GM13976 (cell line): ENCODE results near the gene SLC26A2.
A peak's percentile ranks its signal among the peaks of the same experiment; 100 is the strongest.

ENCODE experiments used
- DNase-seq: peaks from one replicate; pipeline ENCODE4 v3.0.0; 2012; ENCODE audit warnings: low spot score
- CTCF ChIP-seq: IDR thresholded peaks from 2 replicates; pipeline ENCODE4 v1.5.1; 2012; ENCODE audit warnings: borderline replicate concordance, mild to moderate bottlenecking; ENCODE audit not compliant: insufficient read depth; ENCODE audit errors: extremely low read depth, missing control alignments, control extremely low read depth
- in situ Hi-C: fragments of 300-500 bp; cut with MboI; formaldehyde crosslinking; loops from one replicate; pipeline ENCODE4 v1.12.0; 2022; ENCODE audit warnings: low sequenced_read_pairs, mixed read lengths, inconsistent platforms; ENCODE audit not compliant: unreplicated experiment

SLC26A2 gene

DNA sequence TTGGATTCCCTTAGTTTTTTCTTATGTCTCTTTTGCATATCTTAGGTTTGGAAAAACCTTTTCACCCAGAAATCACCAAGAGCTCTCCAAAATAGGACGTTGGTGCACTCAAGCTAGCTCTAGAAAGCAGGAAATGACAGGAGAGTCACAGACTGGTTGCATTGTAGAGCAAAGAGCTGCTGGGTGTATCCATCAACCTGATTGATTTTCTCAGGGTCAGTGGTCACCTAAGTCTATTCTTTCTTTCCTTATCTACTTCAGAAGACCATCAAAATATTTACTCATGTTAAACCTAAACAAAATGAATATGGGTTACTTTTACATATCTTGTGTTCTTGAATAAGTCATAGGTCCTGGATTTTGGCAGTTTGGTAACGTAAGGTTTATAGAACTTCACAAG, 14.9 kb downstream of the SLC26A2 start:
- in situ Hi-C loops, result loop anchor here (10.0 kb wide), 1 partner anchor 121 kb away; no protein-coding TSS in a partner anchor
- TF ChIP-seq CTCF, result no peak
- DNase-seq, result no peak

- in situ Hi-C loops, result loop anchor here (10.0 kb wide), 1 partner anchor 125 kb away; no protein-coding TSS in a partner anchor
- no peak for DNase-seq
- no peak for TF ChIP-seq CTCF
Measured at GRCh38 chr5:149979896-149980295, 19.3 kb downstream of the SLC26A2 start.

DNA sequence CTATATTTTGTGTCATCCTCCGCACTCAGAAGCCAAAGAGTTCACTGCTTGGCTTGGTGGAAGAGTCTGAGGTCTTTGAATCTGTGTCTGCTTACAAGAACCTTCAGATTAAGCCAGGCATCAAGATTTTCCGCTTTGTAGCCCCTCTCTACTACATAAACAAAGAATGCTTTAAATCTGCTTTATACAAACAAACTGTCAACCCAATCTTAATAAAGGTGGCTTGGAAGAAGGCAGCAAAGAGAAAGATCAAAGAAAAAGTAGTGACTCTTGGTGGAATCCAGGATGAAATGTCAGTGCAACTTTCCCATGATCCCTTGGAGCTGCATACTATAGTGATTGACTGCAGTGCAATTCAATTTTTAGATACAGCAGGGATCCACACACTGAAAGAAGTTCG, 20.6 kb downstream of the SLC26A2 start:
- DNase-seq, result no peak
- no peak for TF ChIP-seq CTCF
- in situ Hi-C loops, result no loop called here

GRCh38 chr5:149982505-149982904, 21.9 kb downstream of the SLC26A2 start:
- no peak for TF ChIP-seq CTCF
- DNase-seq, result no peak
- in situ Hi-C loops, result no loop called here

DNA sequence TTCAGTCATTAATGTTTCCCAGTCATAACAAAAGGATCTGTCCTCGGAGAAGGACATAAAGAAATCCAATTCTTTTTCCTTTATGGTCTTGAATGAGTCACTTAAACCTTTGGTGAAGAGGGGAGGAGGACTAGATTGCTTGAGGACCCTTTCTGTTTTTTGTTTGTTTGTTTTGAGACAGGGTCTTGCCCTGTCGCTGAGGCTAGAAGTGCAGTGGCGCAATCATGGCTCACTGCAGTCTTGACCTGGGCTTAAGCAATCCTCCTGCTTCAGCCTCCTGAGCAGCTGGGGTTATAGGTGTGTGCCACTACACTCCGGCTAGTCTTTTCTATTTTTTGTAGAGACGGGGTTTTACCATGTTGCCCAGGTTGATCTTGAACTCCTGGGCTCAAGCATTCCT, 27.6 kb downstream of the SLC26A2 start:
- no peak for DNase-seq
- no peak for TF ChIP-seq CTCF
- in situ Hi-C loops, result no loop called here

DNA sequence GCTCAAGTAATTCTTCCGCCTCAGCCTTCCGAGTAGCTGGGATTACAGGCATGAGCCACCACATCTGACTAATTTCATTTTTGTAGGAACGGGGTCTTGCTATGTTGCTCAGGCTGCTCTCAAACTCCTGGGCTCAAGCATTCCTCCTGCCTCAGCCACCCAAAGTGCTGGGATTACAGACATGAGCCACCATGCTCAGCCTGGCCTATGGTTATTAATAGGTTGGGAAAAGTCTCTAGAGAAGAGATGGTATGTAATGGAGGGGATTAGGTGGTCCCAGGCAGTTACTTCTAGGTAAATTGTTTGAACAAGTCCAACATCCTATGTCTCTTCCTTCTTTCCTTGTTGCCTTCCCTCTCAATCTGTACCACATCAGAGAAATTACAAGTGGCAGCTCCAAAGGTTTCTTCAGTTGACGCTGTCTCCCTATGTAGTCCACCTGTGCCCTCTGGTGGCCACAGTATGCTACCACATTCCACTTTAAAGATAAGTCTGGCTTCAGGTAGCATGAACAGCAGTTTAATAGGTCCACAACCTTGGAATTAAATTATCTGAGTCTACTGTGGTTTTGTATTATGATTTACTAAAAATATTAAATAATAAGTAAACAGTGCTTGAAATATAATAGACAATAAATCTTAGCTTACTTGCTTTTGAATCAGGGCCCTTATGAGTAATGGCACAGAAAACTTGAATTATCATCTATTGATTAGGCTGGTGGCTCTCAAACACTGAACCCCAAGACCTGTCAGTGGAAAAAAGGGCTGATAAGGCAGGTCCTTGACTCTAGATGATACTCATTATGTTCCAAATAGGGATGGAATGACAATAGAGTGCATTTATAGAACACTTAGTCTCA, 30.2 kb downstream of the SLC26A2 start:
- DNase-seq, result peak; percentile 65
- peak; percentile 89 for TF ChIP-seq CTCF
- in situ Hi-C loops, result no loop called here

GRCh38 chr5:149993471-149993870, 32.9 kb downstream of the SLC26A2 start:
- no peak for TF ChIP-seq CTCF
- DNase-seq, result no peak
- in situ Hi-C loops, result no loop called here
